Measurements from ENCODE around the gene VN1R2. TPM values are rescaled to one million over a fixed set of nuclear protein-coding genes. Genes with fewer than 3 reads are reported as not detected.

Gene VN1R2, protein sequence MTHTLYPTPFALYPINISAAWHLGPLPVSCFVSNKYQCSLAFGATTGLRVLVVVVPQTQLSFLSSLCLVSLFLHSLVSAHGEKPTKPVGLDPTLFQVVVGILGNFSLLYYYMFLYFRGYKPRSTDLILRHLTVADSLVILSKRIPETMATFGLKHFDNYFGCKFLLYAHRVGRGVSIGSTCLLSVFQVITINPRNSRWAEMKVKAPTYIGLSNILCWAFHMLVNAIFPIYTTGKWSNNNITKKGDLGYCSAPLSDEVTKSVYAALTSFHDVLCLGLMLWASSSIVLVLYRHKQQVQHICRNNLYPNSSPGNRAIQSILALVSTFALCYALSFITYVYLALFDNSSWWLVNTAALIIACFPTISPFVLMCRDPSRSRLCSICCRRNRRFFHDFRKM
- total RNA-seq: not detected in 2 replicates

GRCh38 chr19:53257715-53258342 is at the start of gene VN1R2:
Gene VN1R2, plus strand, starts transcription at chr19:53258292. Its CDS starts 84 bp downstream, at chr19:53258376.

GRCh38 chr19:53254411-53255341 is 3.4 kb upstream of the VN1R2 start, which contains the start of gene ZNF677:
Gene ZNF677, minus strand, starts transcription at chr19:53254873. Its CDS starts 3,323 bp downstream, at chr19:53251550.

DNA sequence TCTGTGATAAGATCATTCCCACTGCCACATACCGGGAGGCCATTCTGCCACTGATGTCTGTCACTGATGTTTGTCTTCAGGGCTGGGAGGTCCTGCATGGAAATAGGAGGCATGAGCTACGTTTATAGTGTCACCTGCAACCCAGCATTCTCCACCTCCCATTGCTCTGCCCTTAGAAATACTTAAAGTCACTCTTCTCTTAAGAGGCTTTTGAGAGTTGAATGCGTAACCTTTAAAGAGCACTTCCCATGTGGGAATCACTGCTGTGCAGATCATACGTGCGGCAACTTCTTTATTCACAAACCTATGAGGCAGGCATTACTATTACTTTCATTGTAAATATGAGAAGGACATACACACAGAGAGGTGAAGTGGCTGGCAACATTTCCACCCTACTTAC is 9.5 kb downstream of the VN1R2 start, which contains the start of gene VN1R4:
VN1R4 (minus strand) TSS at position 101 of the 400 bp plus-strand sequence; CDS start at position 43, 58 bp downstream.

Other genes with a start within 250 kb of the VN1R2 start
- not detected in 2 replicates for gene ERVV-1, start 244.4 kb upstream of the VN1R2 start, total RNA-seq
- gene ERVV-2, start 213.6 kb upstream of the VN1R2 start, total RNA-seq: not detected in 2 replicates
- gene ZNF160, start 154.9 kb upstream of the VN1R2 start, total RNA-seq: 47.6 and 59.7 TPM in 2 replicates
- 10.1 and 18.5 TPM in 2 replicates for gene ZNF415, start 125.4 kb upstream of the VN1R2 start, total RNA-seq
- 11.0 and 12.0 TPM in 2 replicates for gene ZNF347, start 99.2 kb upstream of the VN1R2 start, total RNA-seq
- 3.0 and 6.5 TPM in 2 replicates for gene ZNF665, start 64.9 kb upstream of the VN1R2 start, total RNA-seq
- gene ZNF677, start 3.4 kb upstream of the VN1R2 start, total RNA-seq: 19.9 and 22.5 TPM in 2 replicates
- gene VN1R4, start 9.4 kb downstream of the VN1R2 start, total RNA-seq: not detected in 2 replicates
- 9.0 and 11.1 TPM in 2 replicates for gene ZNF845, start 75.5 kb downstream of the VN1R2 start, total RNA-seq
- gene ZNF525, start 107.4 kb downstream of the VN1R2 start, total RNA-seq: 6.4 and 9.1 TPM in 2 replicates
- gene ZNF765, start 136.9 kb downstream of the VN1R2 start, total RNA-seq: 12.8 and 14.9 TPM in 2 replicates
- gene ZNF761, start 173.7 kb downstream of the VN1R2 start, total RNA-seq: 12.9 and 16.6 TPM in 2 replicates
- 4.4 and 4.9 TPM in 2 replicates for gene ZNF813, start 209.4 kb downstream of the VN1R2 start, total RNA-seq

All from articular chondrocyte of knee joint (primary cell).